GM23338 (cell line): Measurements from ENCODE around the gene GIGYF2. TPM values are rescaled to one million over a fixed set of nuclear protein-coding genes. Genes with fewer than 3 reads are reported as not detected.

Experiments
- ATAC-seq: fragments of 200-7000 bp; cut with Tn5 transposase; 3 replicates; pipeline ENCODE4 v1.9.1; 2020
- DNase-seq: peaks from one replicate; pipeline ENCODE4 v3.0.0-alpha.2; 2015; ENCODE audit warnings: low spot score
- H2AFZ ChIP-seq: fragments of 200-600 bp; sonication (generic); 2 replicates; pipeline ENCODE4 v1.8.0; 2016; ENCODE audit warnings: antibody characterized with exemption, mild to moderate bottlenecking, moderate library complexity
- H3F3A ChIP-seq: fragments of 200-600 bp; sonication (generic); replicated peaks from 2 replicates; pipeline ENCODE4 v1.8.0; 2017; ENCODE audit warnings: antibody characterized with exemption, mixed run types, low read depth
- H3K27ac ChIP-seq: fragments of 200-600 bp; sonication (generic); 2 replicates; pipeline ENCODE4 v1.6.1; 2016; ENCODE audit warnings: low read depth
- H3K27me3 ChIP-seq: fragments of 200-600 bp; sonication (generic); 2 replicates; pipeline ENCODE4 v1.8.0; 2016; ENCODE audit warnings: mild to moderate bottlenecking, mixed run types, moderate library complexity; ENCODE audit not compliant: insufficient read depth
- H3K36me3 ChIP-seq: fragments of 200-600 bp; sonication (generic); 2 replicates; pipeline ENCODE4 v1.8.0; 2016; ENCODE audit warnings: mild to moderate bottlenecking; ENCODE audit not compliant: insufficient read depth
- H3K4me1 ChIP-seq: fragments of 200-600 bp; sonication (generic); 2 replicates; pipeline ENCODE4 v1.8.0; 2016; ENCODE audit warnings: mild to moderate bottlenecking, moderate library complexity; ENCODE audit not compliant: insufficient read depth
- H3K4me2 ChIP-seq: fragments of 200-600 bp; sonication (generic); 2 replicates; pipeline ENCODE4 v1.7.1; 2017; ENCODE audit warnings: mixed run types
- H3K4me3 ChIP-seq: fragments of 200-600 bp; sonication (generic); 2 replicates; pipeline ENCODE4 v1.6.1; 2016; ENCODE audit warnings: mixed run types
- H3K79me2 ChIP-seq: fragments of 200-600 bp; sonication (generic); replicated peaks from 2 replicates; pipeline ENCODE4 v1.8.0; 2017; ENCODE audit warnings: mild to moderate bottlenecking; ENCODE audit not compliant: insufficient read depth
- H3K9me2 ChIP-seq: fragments of 200-600 bp; sonication (generic); 2 replicates; pipeline ENCODE4 v1.8.0; 2017; ENCODE audit not compliant: insufficient read depth
- H4K20me1 ChIP-seq: fragments of 200-600 bp; sonication (generic); replicated peaks from 2 replicates; pipeline ENCODE4 v1.8.0; 2017; ENCODE audit warnings: mild to moderate bottlenecking; ENCODE audit not compliant: insufficient read depth
- H3K27ac Mint-ChIP-seq: 2 replicates; pipeline ENCODE4 v1.8.0; 2020; ENCODE audit warnings: inconsistent platforms, mild to moderate bottlenecking, moderate library complexity, mixed read lengths
- H3K27me3 Mint-ChIP-seq: 3 replicates; pipeline ENCODE4 v1.8.0; 2022; ENCODE audit warnings: low read depth, mild to moderate bottlenecking, moderate library complexity, mixed read lengths, inconsistent platforms; ENCODE audit not compliant: insufficient read depth, poor library complexity
- H3K36me3 Mint-ChIP-seq: 3 replicates; pipeline ENCODE4 v1.8.0; 2021; ENCODE audit warnings: low read depth, mild to moderate bottlenecking, inconsistent platforms, moderate library complexity, mixed read lengths
- H3K4me1 Mint-ChIP-seq: 3 replicates; pipeline ENCODE4 v1.8.0; 2020; ENCODE audit warnings: mild to moderate bottlenecking, inconsistent platforms, mixed read lengths
- H3K4me3 Mint-ChIP-seq: 3 replicates; pipeline ENCODE4 v1.8.0; 2021; ENCODE audit warnings: moderate library complexity, mild to moderate bottlenecking, inconsistent platforms, mixed read lengths
- H3K9me3 Mint-ChIP-seq: 3 replicates; pipeline ENCODE4 v1.8.0; 2020; ENCODE audit warnings: moderate library complexity, mild to moderate bottlenecking, inconsistent platforms, mixed read lengths
- CREB1 ChIP-seq: fragments of 250-450 bp; sonication (Bioruptor Pico); IDR thresholded peaks from 2 replicates; pipeline ENCODE4 v1.5.0; 2020; ENCODE audit warnings: low read depth, mild to moderate bottlenecking, moderate library complexity
- CTCF ChIP-seq, 2 experiments: fragments of 200-600 bp in 1 of 2; sonication (generic) in 1 of 2; conservative IDR thresholded peaks; 2 replicates each; pipeline versions ENCODE4 v1.5.1 to v1.6.1; 2016 to 2017; ENCODE audit warnings: antibody characterized with exemption in 2 of 2, low read depth in 2 of 2, mild to moderate bottlenecking in 2 of 2, moderate library complexity in 1 of 2
- ETS1 ChIP-seq: IDR thresholded peaks from 2 replicates; pipeline ENCODE4 v1.6.1; 2016; ENCODE audit warnings: antibody characterized with exemption
- EZH2phosphoT487 ChIP-seq: fragments of 200-600 bp; sonication (generic); IDR thresholded peaks from one replicate; pipeline ENCODE4 v1.8.1; 2018; ENCODE audit warnings: antibody characterized with exemption; ENCODE audit not compliant: unreplicated experiment
- JUNB ChIP-seq: IDR thresholded peaks from one replicate; pipeline ENCODE4 v1.6.1; 2016; ENCODE audit warnings: antibody characterized with exemption; ENCODE audit not compliant: unreplicated experiment
- POLR2AphosphoS5 ChIP-seq: IDR thresholded peaks from 2 replicates; pipeline ENCODE4 v1.6.1; 2016; ENCODE audit warnings: antibody characterized with exemption, low read depth
- REST ChIP-seq: IDR thresholded peaks from one replicate; pipeline ENCODE4 v1.6.1; 2018; ENCODE audit warnings: antibody characterized with exemption; ENCODE audit not compliant: unreplicated experiment
- ZNF114 ChIP-seq: fragments of 250-450 bp; sonication (Bioruptor Pico); IDR thresholded peaks from 2 replicates; pipeline ENCODE4 v1.5.0; 2020; ENCODE audit warnings: mild to moderate bottlenecking, moderate library complexity
- ZNF331 ChIP-seq: fragments of 250-450 bp; sonication (Bioruptor Pico); IDR thresholded peaks from 2 replicates; pipeline ENCODE4 v1.5.0; 2020; ENCODE audit warnings: low read depth, mild to moderate bottlenecking, moderate library complexity
- ZNF462 ChIP-seq: fragments of 250-450 bp; sonication (Bioruptor Pico); IDR thresholded peaks from 2 replicates; pipeline ENCODE4 v1.5.0; 2020; ENCODE audit warnings: mild to moderate bottlenecking, moderate library complexity
- polyA plus RNA-seq: library from polyadenylated mRNA; unstranded; fragments of >200 nt; fragmentation: Nextera tagmentation; extraction: Ambion mirVana; gene quantifications from 2 replicates; pipeline ENCODE4 v1.2.1, GENCODE V29; 2016
- total RNA-seq: library from RNA; depleted of rRNA; stranded (reverse); fragments of >200 nt; shearing (Covaris generic); gene quantifications from 2 replicates; pipeline ENCODE4 v1.2.3, GENCODE V29; 2014

GIGYF2 gene
- total and polyA plus RNA-seq, 2 experiments from 2014 or later, result 48.9 to 104 TPM

- H3K36me3 Mint-ChIP-seq, result peaks cover 68% of the 10 kb centered on the region
- no peaks in the 10 kb centered on the region for H3F3A ChIP-seq
- H3K27me3 Mint-ChIP-seq, result no peaks in the 10 kb centered on the region
- no peak overlapping the region for H3K27ac Mint-ChIP-seq
- no peak overlapping the region for H3K4me3 Mint-ChIP-seq
- no peaks in the 10 kb centered on the region for H3K27me3 ChIP-seq
- H3K9me3 Mint-ChIP-seq, result no peaks in the 10 kb centered on the region
- TF ChIP-seq EZH2phosphoT487 (no peak), CTCF (conservative IDR thresholded peaks at IDR 0.05; ENCODE audit: low read depth in 2 of 2) (peak; percentile 33 to 40; a peak in 3 of 4 replicates)
- DNase-seq (peak; percentile 31), ATAC-seq (no peak)
- H3K9me2 ChIP-seq, result no peaks in the 10 kb centered on the region
- H3K27ac ChIP-seq, result no peak overlapping the region
- peaks cover 3% of the 10 kb centered on the region; the same call in 1 of the 2 replicates for H4K20me1 ChIP-seq
- H3K4me3 ChIP-seq, result no peak overlapping the region
- H2AFZ ChIP-seq, result no peak overlapping the region
- no peak overlapping the region for H3K4me2 ChIP-seq
- H3K4me1 ChIP-seq, result no peaks in the 10 kb centered on the region
- no peaks in the 10 kb centered on the region for H3K4me1 Mint-ChIP-seq
- H3K79me2 ChIP-seq, result no peaks in the 10 kb centered on the region; the same call in 1 of the 2 replicates
- H3K36me3 ChIP-seq, result peaks cover 64% of the 10 kb centered on the region
Measured at GRCh38 chr2:232843834-232844233, 146.7 kb downstream of the GIGYF2 start.

GRCh38 chr2:232846055-232846454 lies 148.9 kb downstream of the GIGYF2 start:
- no peak overlapping the region for H3K27ac ChIP-seq
- H3F3A ChIP-seq, result no peaks in the 10 kb centered on the region
- Mint-ChIP-seq H3K36me3 (peaks cover 69% of the 10 kb centered on the region), H3K9me3 (no peaks in the 10 kb centered on the region), H3K27me3 (no peaks in the 10 kb centered on the region), H3K4me3 (no peak overlapping the region), H3K4me1 (no peaks in the 10 kb centered on the region), H3K27ac (no peak overlapping the region)
- no peak overlapping the region for H2AFZ ChIP-seq
- peaks cover 49% of the 10 kb centered on the region for H3K36me3 ChIP-seq
- no peaks in the 10 kb centered on the region for H3K4me1 ChIP-seq
- H3K27me3 ChIP-seq, result no peaks in the 10 kb centered on the region
- H4K20me1 ChIP-seq, result no peaks in the 10 kb centered on the region
- DNase-seq, result no peak
- no peak overlapping the region for H3K4me2 ChIP-seq
- no peak overlapping the region for H3K4me3 ChIP-seq
- H3K79me2 ChIP-seq, result no peaks in the 10 kb centered on the region
- no peak for ATAC-seq
- no peaks in the 10 kb centered on the region for H3K9me2 ChIP-seq
- TF ChIP-seq ZNF114 (CRISPR knock-in tag) (no peak), ZNF462 (CRISPR knock-in tag) (no peak), EZH2phosphoT487 (no peak), REST (no peak), CREB1 (CRISPR knock-in tag) (no peak), JUNB (no peak), ZNF331 (CRISPR knock-in tag) (no peak), ETS1 (no peak), POLR2AphosphoS5 (no peak)
